ENCODE results near the gene NFAT5. TPM values are rescaled to one million over a fixed set of nuclear protein-coding genes. Genes with fewer than 3 reads are reported as not detected.
A peak's percentile ranks its signal among the peaks of the same experiment; 100 is the strongest.

Gene NFAT5
- polyA plus RNA-seq, 1 donor, result 26.8 TPM

GRCh38 chr16:69595127-69596036, 29.6 kb downstream of the NFAT5 start:
- H3K4me3 ChIP-seq (ENCODE audit: low read length), result no peak overlapping the region
- no peaks in the 10 kb centered on the region for H3K9me3 ChIP-seq (ENCODE audit: control insufficient read depth, low read depth, low read length)
- 61% methylated on average over 3 of the region's 8 CpGs for WGBS (ENCODE audit: insufficient coverage, low lambda C conversion rate)
- H3K4me1 ChIP-seq (ENCODE audit: control insufficient read depth, insufficient read depth, low read length), result peaks cover 12% of the 10 kb centered on the region
- H3K27me3 ChIP-seq (ENCODE audit: control insufficient read depth, insufficient read depth, low read length), result no peaks in the 10 kb centered on the region
- peak; percentile 7 to 24 for DNase-seq
- no peak overlapping the region for H3K27ac ChIP-seq (ENCODE audit: low read length)
- no peaks in the 10 kb centered on the region for H3K36me3 ChIP-seq (ENCODE audit: control insufficient read depth, insufficient read depth, low read length)

GRCh38 chr16:69596801-69597200, 31.0 kb downstream of the NFAT5 start:
- H3K9me3 ChIP-seq (ENCODE audit: control insufficient read depth, low read depth, low read length), result no peaks in the 10 kb centered on the region
- H3K4me1 ChIP-seq (ENCODE audit: control insufficient read depth, insufficient read depth, low read length), result peaks cover 12% of the 10 kb centered on the region
- H3K27ac ChIP-seq (ENCODE audit: low read length), result no peak overlapping the region
- H3K4me3 ChIP-seq (ENCODE audit: low read length), result no peak overlapping the region
- peak; percentile 2 to 17 for DNase-seq
- no peaks in the 10 kb centered on the region for H3K36me3 ChIP-seq (ENCODE audit: control insufficient read depth, insufficient read depth, low read length)
- no peaks in the 10 kb centered on the region for H3K27me3 ChIP-seq (ENCODE audit: control insufficient read depth, insufficient read depth, low read length)

- Histone ChIP-seq H3K36me3 (ENCODE audit: control insufficient read depth, insufficient read depth, low read length) (no peaks in the 10 kb centered on the region), H3K4me1 (ENCODE audit: control insufficient read depth, insufficient read depth, low read length) (peaks cover 12% of the 10 kb centered on the region), H3K4me3 (ENCODE audit: low read length) (no peak overlapping the region), H3K27me3 (ENCODE audit: control insufficient read depth, insufficient read depth, low read length) (no peaks in the 10 kb centered on the region), H3K9me3 (ENCODE audit: control insufficient read depth, low read depth, low read length) (no peaks in the 10 kb centered on the region), H3K27ac (ENCODE audit: low read length) (no peak overlapping the region)
- DNase-seq, result no peak
- no CpG with 5 or more reads among the region's 5 CpGs for WGBS (ENCODE audit: insufficient coverage, low lambda C conversion rate)
These were observed 32.3 kb downstream of the NFAT5 start for GRCh38 chr16:69598045-69598444.

- Histone ChIP-seq H3K9me3 (ENCODE audit: control insufficient read depth, low read depth, low read length) (no peaks in the 10 kb centered on the region), H3K36me3 (ENCODE audit: control insufficient read depth, insufficient read depth, low read length) (no peaks in the 10 kb centered on the region), H3K27ac (ENCODE audit: low read length) (no peak overlapping the region), H3K27me3 (ENCODE audit: control insufficient read depth, insufficient read depth, low read length) (no peaks in the 10 kb centered on the region), H3K4me1 (ENCODE audit: control insufficient read depth, insufficient read depth, low read length) (peaks cover 6% of the 10 kb centered on the region), H3K4me3 (ENCODE audit: low read length) (no peak overlapping the region)
- DNase-seq, result no peak
- 79% methylated on average over 1 of the region's 1 CpG for WGBS (ENCODE audit: insufficient coverage, low lambda C conversion rate)
These were observed 34.0 kb downstream of the NFAT5 start for GRCh38 chr16:69599731-69600130.

GRCh38 chr16:69600202-69600601, 34.4 kb downstream of the NFAT5 start:
- Histone ChIP-seq H3K4me1 (ENCODE audit: control insufficient read depth, insufficient read depth, low read length) (peaks cover 4% of the 10 kb centered on the region), H3K4me3 (ENCODE audit: low read length) (no peak overlapping the region), H3K9me3 (ENCODE audit: control insufficient read depth, low read depth, low read length) (no peaks in the 10 kb centered on the region), H3K27me3 (ENCODE audit: control insufficient read depth, insufficient read depth, low read length) (no peaks in the 10 kb centered on the region), H3K36me3 (ENCODE audit: control insufficient read depth, insufficient read depth, low read length) (no peaks in the 10 kb centered on the region), H3K27ac (ENCODE audit: low read length) (no peak overlapping the region)
- DNase-seq, result no peak

GRCh38 chr16:69601250-69601649, 35.5 kb downstream of the NFAT5 start:
- no CpG with 5 or more reads among the region's 6 CpGs for WGBS (ENCODE audit: insufficient coverage, low lambda C conversion rate)
- no peak overlapping the region for H3K27ac ChIP-seq (ENCODE audit: low read length)
- no peaks in the 10 kb centered on the region for H3K36me3 ChIP-seq (ENCODE audit: control insufficient read depth, insufficient read depth, low read length)
- H3K27me3 ChIP-seq (ENCODE audit: control insufficient read depth, insufficient read depth, low read length), result no peaks in the 10 kb centered on the region
- no peak for DNase-seq
- no peak overlapping the region for H3K4me3 ChIP-seq (ENCODE audit: low read length)
- peaks cover 3% of the 10 kb centered on the region for H3K4me1 ChIP-seq (ENCODE audit: control insufficient read depth, insufficient read depth, low read length)
- no peaks in the 10 kb centered on the region for H3K9me3 ChIP-seq (ENCODE audit: control insufficient read depth, low read depth, low read length)

GRCh38 chr16:69606985-69607384, 41.2 kb downstream of the NFAT5 start:
- H3K4me1 ChIP-seq (ENCODE audit: control insufficient read depth, insufficient read depth, low read length), result no peaks in the 10 kb centered on the region
- H3K4me3 ChIP-seq (ENCODE audit: low read length), result no peak overlapping the region
- DNase-seq, result no peak
- no peak overlapping the region for H3K27ac ChIP-seq (ENCODE audit: low read length)
- H3K9me3 ChIP-seq (ENCODE audit: control insufficient read depth, low read depth, low read length), result no peaks in the 10 kb centered on the region
- no peaks in the 10 kb centered on the region for H3K36me3 ChIP-seq (ENCODE audit: control insufficient read depth, insufficient read depth, low read length)
- H3K27me3 ChIP-seq (ENCODE audit: control insufficient read depth, insufficient read depth, low read length), result no peaks in the 10 kb centered on the region

- Histone ChIP-seq H3K27ac (ENCODE audit: low read length) (no peak overlapping the region), H3K27me3 (ENCODE audit: control insufficient read depth, insufficient read depth, low read length) (no peaks in the 10 kb centered on the region), H3K4me1 (ENCODE audit: control insufficient read depth, insufficient read depth, low read length) (peaks cover 4% of the 10 kb centered on the region), H3K4me3 (ENCODE audit: low read length) (no peak overlapping the region), H3K36me3 (ENCODE audit: control insufficient read depth, insufficient read depth, low read length) (no peaks in the 10 kb centered on the region), H3K9me3 (ENCODE audit: control insufficient read depth, low read depth, low read length) (no peaks in the 10 kb centered on the region)
- no peak for DNase-seq
These were observed 41.9 kb downstream of the NFAT5 start for GRCh38 chr16:69607674-69608073.

- Histone ChIP-seq H3K4me1 (ENCODE audit: control insufficient read depth, insufficient read depth, low read length) (peaks cover 10% of the 10 kb centered on the region), H3K27me3 (ENCODE audit: control insufficient read depth, insufficient read depth, low read length) (no peaks in the 10 kb centered on the region)
- DNase-seq, result no peak
These were observed 44.6 kb downstream of the NFAT5 start for GRCh38 chr16:69610356-69610755.

GRCh38 chr16:69611103-69611640, 45.4 kb downstream of the NFAT5 start:
- Histone ChIP-seq H3K27ac (ENCODE audit: low read length) (no peak overlapping the region), H3K9me3 (ENCODE audit: control insufficient read depth, low read depth, low read length) (no peaks in the 10 kb centered on the region), H3K4me3 (ENCODE audit: low read length) (no peak overlapping the region), H3K27me3 (ENCODE audit: control insufficient read depth, insufficient read depth, low read length) (no peaks in the 10 kb centered on the region), H3K4me1 (ENCODE audit: control insufficient read depth, insufficient read depth, low read length) (peaks cover 10% of the 10 kb centered on the region), H3K36me3 (ENCODE audit: control insufficient read depth, insufficient read depth, low read length) (peaks cover 6% of the 10 kb centered on the region)
- DNase-seq, result no peak

More at GRCh38 chr16:69610356-69610755, 44.6 kb downstream of the NFAT5 start:
- no peaks in the 10 kb centered on the region for H3K36me3 ChIP-seq (ENCODE audit: control insufficient read depth, insufficient read depth, low read length)
- WGBS (ENCODE audit: insufficient coverage, low lambda C conversion rate), result no CpG with 5 or more reads among the region's 1 CpG
- no peak overlapping the region for H3K27ac ChIP-seq (ENCODE audit: low read length)
- H3K4me3 ChIP-seq (ENCODE audit: low read length), result no peak overlapping the region
- no peaks in the 10 kb centered on the region for H3K9me3 ChIP-seq (ENCODE audit: control insufficient read depth, low read depth, low read length)

Measured in large intestine (tissue), 3 donors.